Astrocyte (in vitro differentiated cells and primary cell): ENCODE data around the gene MOK. TPM values are rescaled to one million over a fixed set of nuclear protein-coding genes. Genes with fewer than 3 reads are reported as not detected.

Source experiments
- DNase-seq: peaks from one replicate; pipeline ENCODE4 v3.0.0-alpha.2; 2010; ENCODE audit warnings: low read depth
- FAIRE-seq: peaks from 2 replicates; lab custom pipeline; 2011; peaks lifted over from hg19 to GRCh38; lab: Jason Lieb, UNC
- H2AFZ ChIP-seq: 2 replicates; pipeline ENCODE4 v1.6.0; 2012; ENCODE audit warnings: low read depth, low read length, inconsistent platforms
- H3K27ac ChIP-seq: 2 replicates; pipeline ENCODE4 v1.5.1; 2011; ENCODE audit warnings: low read depth, low read length, inconsistent platforms
- H3K27me3 ChIP-seq: 2 replicates; pipeline ENCODE4 v1.6.0; 2011; ENCODE audit warnings: low read length, inconsistent platforms; ENCODE audit not compliant: insufficient read depth
- H3K36me3 ChIP-seq: 2 replicates; pipeline ENCODE4 v1.5.1; 2011; ENCODE audit warnings: low read length, inconsistent platforms; ENCODE audit not compliant: insufficient read depth
- H3K4me1 ChIP-seq: 2 replicates; pipeline ENCODE4 v1.5.1; 2011; ENCODE audit warnings: low read length, inconsistent platforms; ENCODE audit not compliant: insufficient read depth
- H3K4me2 ChIP-seq: 2 replicates; pipeline ENCODE4 v1.6.0; 2012; ENCODE audit warnings: low read length, inconsistent platforms
- H3K4me3 ChIP-seq: 2 replicates; pipeline ENCODE4 v1.5.1; 2011; ENCODE audit warnings: low read depth, mild to moderate bottlenecking, low read length, inconsistent platforms; ENCODE audit not compliant: insufficient read depth
- H3K79me2 ChIP-seq: 2 replicates; pipeline ENCODE4 v1.6.0; 2012; ENCODE audit warnings: mild to moderate bottlenecking, low read length, inconsistent platforms; ENCODE audit not compliant: insufficient read depth
- H3K9ac ChIP-seq: 2 replicates; pipeline ENCODE4 v1.6.0; 2012; ENCODE audit warnings: mild to moderate bottlenecking, low read length, inconsistent platforms
- H3K9me3 ChIP-seq: 2 replicates; pipeline ENCODE4 v1.5.1; 2012; ENCODE audit warnings: low read depth, mild to moderate bottlenecking, low read length, inconsistent platforms; ENCODE audit not compliant: insufficient read depth
- H4K20me1 ChIP-seq: 2 replicates; pipeline ENCODE4 v1.6.0; 2012; ENCODE audit warnings: low read length, inconsistent platforms; ENCODE audit not compliant: insufficient read depth
- H3K27ac Mint-ChIP-seq: one replicate; pipeline ENCODE4 v1.8.0; 2021; ENCODE audit warnings: mild to moderate bottlenecking, mixed read lengths; ENCODE audit not compliant: unreplicated experiment
- H3K27me3 Mint-ChIP-seq: one replicate; pipeline ENCODE4 v1.8.0; 2021; ENCODE audit warnings: low read depth, mixed read lengths; ENCODE audit not compliant: unreplicated experiment
- H3K36me3 Mint-ChIP-seq: one replicate; pipeline ENCODE4 v1.8.0; 2021; ENCODE audit warnings: low read depth, mixed read lengths; ENCODE audit not compliant: unreplicated experiment
- H3K4me1 Mint-ChIP-seq: one replicate; pipeline ENCODE4 v1.8.0; 2021; ENCODE audit warnings: low read depth, mixed read lengths; ENCODE audit not compliant: unreplicated experiment
- H3K4me3 Mint-ChIP-seq: one replicate; pipeline ENCODE4 v1.8.0; 2021; ENCODE audit warnings: mild to moderate bottlenecking, moderate library complexity, mixed read lengths; ENCODE audit not compliant: unreplicated experiment
- H3K9me3 Mint-ChIP-seq: one replicate; pipeline ENCODE4 v1.8.0; 2021; ENCODE audit warnings: mild to moderate bottlenecking, mixed read lengths; ENCODE audit not compliant: unreplicated experiment
- EZH2 ChIP-seq: IDR thresholded peaks from 2 replicates; pipeline ENCODE4 v1.6.1; 2012; ENCODE audit warnings: mild to moderate bottlenecking, low read length, inconsistent platforms; ENCODE audit not compliant: insufficient read depth
- total RNA-seq: library from RNA; stranded (reverse); gene quantifications from 2 replicates; pipeline ENCODE4 v1.2.1, GENCODE V29; 2021
- TF ChIP-seq, protein P1 (sequence below): IDR thresholded peaks from 2 replicates; pipeline ENCODE4 v1.5.1; 2011; ENCODE audit warnings: low read depth, mild to moderate bottlenecking, inconsistent platforms, low read length, moderate library complexity; ENCODE audit not compliant: insufficient read depth

Gene MOK
- total RNA-seq, 1 donor from 2014 or later = 9.3 TPM

DNA sequence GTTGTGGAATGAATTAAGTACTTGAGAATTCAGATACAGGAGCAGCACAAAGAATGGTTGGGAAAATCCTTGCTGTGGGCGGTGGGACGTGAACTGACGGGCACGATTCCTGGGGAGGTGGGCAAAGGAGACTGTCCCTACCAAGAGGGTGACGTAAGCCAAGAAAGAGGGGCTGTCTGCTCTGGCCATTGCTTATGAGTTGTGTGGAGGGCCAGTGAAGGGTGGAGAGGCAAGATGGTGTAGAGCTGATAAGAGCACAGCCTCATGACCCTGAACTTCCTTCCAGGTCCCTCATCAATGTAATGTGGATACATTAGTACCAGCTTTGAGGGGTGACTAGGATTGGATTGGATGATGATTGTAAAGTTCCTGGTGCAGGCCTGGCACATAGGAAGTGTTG, 115.1 kb downstream of the MOK start:
- no peaks in the 10 kb centered on the region for H3K36me3 Mint-ChIP-seq
- H3K9me3 ChIP-seq = no peaks in the 10 kb centered on the region
- H2AFZ ChIP-seq = no peak overlapping the region
- no peak overlapping the region for H3K9ac ChIP-seq
- no peak overlapping the region for H3K27ac Mint-ChIP-seq
- H3K27me3 Mint-ChIP-seq = no peaks in the 10 kb centered on the region
- H3K9me3 Mint-ChIP-seq = no peaks in the 10 kb centered on the region
- no peaks in the 10 kb centered on the region for H3K27me3 ChIP-seq
- no peak overlapping the region for H3K27ac ChIP-seq
- FAIRE-seq = no peak
- no peak overlapping the region for H3K4me3 Mint-ChIP-seq
- peaks cover under 1% of the 10 kb centered on the region for H3K36me3 ChIP-seq
- no peak overlapping the region for H3K4me2 ChIP-seq
- H3K4me1 ChIP-seq = peaks cover 12% of the 10 kb centered on the region
- no peak for DNase-seq
- H3K4me1 Mint-ChIP-seq = peaks cover 36% of the 10 kb centered on the region
- no peak overlapping the region for H3K4me3 ChIP-seq
- TF ChIP-seq, protein P1, sequence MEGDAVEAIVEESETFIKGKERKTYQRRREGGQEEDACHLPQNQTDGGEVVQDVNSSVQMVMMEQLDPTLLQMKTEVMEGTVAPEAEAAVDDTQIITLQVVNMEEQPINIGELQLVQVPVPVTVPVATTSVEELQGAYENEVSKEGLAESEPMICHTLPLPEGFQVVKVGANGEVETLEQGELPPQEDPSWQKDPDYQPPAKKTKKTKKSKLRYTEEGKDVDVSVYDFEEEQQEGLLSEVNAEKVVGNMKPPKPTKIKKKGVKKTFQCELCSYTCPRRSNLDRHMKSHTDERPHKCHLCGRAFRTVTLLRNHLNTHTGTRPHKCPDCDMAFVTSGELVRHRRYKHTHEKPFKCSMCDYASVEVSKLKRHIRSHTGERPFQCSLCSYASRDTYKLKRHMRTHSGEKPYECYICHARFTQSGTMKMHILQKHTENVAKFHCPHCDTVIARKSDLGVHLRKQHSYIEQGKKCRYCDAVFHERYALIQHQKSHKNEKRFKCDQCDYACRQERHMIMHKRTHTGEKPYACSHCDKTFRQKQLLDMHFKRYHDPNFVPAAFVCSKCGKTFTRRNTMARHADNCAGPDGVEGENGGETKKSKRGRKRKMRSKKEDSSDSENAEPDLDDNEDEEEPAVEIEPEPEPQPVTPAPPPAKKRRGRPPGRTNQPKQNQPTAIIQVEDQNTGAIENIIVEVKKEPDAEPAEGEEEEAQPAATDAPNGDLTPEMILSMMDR = no peak
- no peak for TF ChIP-seq EZH2
- peaks cover 91% of the 10 kb centered on the region for H3K79me2 ChIP-seq
- peaks cover 57% of the 10 kb centered on the region for H4K20me1 ChIP-seq

DNA sequence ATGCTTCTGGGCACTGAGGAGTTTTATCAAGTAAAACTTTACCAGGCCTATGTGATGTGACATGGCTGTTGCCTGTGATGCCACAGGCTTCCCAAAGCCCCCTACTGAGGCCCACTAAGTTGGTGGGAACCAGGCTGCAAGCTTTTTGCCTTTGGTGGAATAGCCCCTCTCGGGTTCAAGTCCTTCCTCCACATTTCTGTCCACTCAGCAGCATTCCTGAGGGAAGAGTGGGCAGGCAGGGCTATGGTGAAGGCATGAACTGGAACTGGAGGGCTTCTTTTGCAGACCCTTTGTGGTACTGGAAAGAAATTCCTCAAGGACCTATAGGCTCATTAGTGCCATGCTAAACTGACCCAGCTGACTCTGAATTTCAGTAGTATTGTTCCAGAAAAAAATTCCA, 116.8 kb downstream of the MOK start:
- peaks cover 22% of the 10 kb centered on the region for H3K4me1 ChIP-seq
- H3K4me1 Mint-ChIP-seq = peaks cover 36% of the 10 kb centered on the region

DNA sequence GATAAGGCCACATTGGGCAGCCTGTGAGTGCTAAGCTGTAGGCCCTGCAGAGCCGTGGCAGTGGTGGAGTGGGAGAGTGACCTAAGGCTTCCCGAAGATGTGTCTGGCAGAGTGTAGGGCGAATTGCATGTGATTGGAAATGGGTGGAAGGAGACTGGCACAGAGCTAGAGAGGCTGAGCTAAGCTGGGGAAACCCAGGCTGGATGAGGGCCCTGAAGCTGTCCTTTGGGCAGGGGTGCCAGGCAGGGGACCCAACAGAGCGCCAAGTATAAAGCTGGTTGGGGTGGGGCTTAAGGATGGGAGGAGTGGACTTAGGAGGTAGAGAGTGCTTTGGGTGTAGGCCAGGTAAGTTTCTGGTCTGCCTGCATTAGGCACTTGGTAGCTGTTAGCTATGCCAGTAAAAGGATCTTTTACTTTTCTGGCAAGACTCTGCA, 117.4 kb downstream of the MOK start:
- Mint-ChIP-seq H3K4me1 (peaks cover 41% of the 10 kb centered on the region), H3K9me3 (no peaks in the 10 kb centered on the region), H3K36me3 (no peaks in the 10 kb centered on the region), H3K4me3 (peak overlapping the region; percentile 6), H3K27me3 (no peaks in the 10 kb centered on the region), H3K27ac (peak overlapping the region; percentile 95)
- peaks cover 91% of the 10 kb centered on the region for H3K79me2 ChIP-seq
- peaks cover 27% of the 10 kb centered on the region for H3K4me1 ChIP-seq
- H3K4me2 ChIP-seq = peak overlapping the region; percentile 78
- peak overlapping the region; percentile 49 for H3K9ac ChIP-seq
- no peak overlapping the region for H3K4me3 ChIP-seq
- H3K27me3 ChIP-seq = no peaks in the 10 kb centered on the region
- H2AFZ ChIP-seq = no peak overlapping the region
- no peak for DNase-seq
- H3K9me3 ChIP-seq = no peaks in the 10 kb centered on the region
- TF ChIP-seq EZH2 = no peak
- TF ChIP-seq, protein P1 = no peak
- no peaks in the 10 kb centered on the region for H3K36me3 ChIP-seq
- peak overlapping the region; percentile 49 for H3K27ac ChIP-seq
- peaks cover 60% of the 10 kb centered on the region for H4K20me1 ChIP-seq
- FAIRE-seq = no peak

More for the DNA sequence above, 116.8 kb downstream of the MOK start:
- Histone ChIP-seq H2AFZ (no peak overlapping the region), H3K79me2 (peaks cover 92% of the 10 kb centered on the region), H3K27ac (no peak overlapping the region), H3K9ac (no peak overlapping the region), H3K27me3 (no peaks in the 10 kb centered on the region), H3K4me3 (no peak overlapping the region), H3K9me3 (no peaks in the 10 kb centered on the region), H3K36me3 (no peaks in the 10 kb centered on the region), H3K4me2 (no peak overlapping the region), H4K20me1 (peaks cover 58% of the 10 kb centered on the region)
- Mint-ChIP-seq H3K36me3 (no peaks in the 10 kb centered on the region), H3K27ac (peak overlapping the region; percentile 62), H3K27me3 (no peaks in the 10 kb centered on the region), H3K9me3 (no peaks in the 10 kb centered on the region), H3K4me3 (no peak overlapping the region)
- TF ChIP-seq, protein P1 = no peak
- no peak for TF ChIP-seq EZH2
- DNase-seq (no peak), FAIRE-seq (no peak)
